ENCODE results near the gene GPR173.

DNA sequence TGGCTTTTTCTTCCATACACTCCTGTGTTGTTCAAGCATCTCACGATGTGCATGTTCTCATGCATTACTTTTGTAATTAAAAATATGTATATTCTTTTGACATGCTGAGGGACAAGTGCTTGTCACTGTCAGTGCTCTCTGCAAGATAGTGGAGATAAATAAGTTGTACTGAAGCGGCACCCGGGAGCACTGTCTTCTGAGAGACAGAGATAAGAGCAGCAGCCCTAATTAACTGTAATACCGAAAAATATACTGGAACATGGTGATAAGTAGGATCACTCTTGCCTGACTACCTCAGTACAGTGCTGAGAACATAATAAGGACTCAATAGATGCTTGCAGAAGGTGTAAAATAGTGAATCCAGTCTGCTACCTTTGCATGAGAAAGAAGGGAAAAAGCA lies 9.4 kb upstream of the GPR173 start:
- TF ChIP-seq, protein P1, sequence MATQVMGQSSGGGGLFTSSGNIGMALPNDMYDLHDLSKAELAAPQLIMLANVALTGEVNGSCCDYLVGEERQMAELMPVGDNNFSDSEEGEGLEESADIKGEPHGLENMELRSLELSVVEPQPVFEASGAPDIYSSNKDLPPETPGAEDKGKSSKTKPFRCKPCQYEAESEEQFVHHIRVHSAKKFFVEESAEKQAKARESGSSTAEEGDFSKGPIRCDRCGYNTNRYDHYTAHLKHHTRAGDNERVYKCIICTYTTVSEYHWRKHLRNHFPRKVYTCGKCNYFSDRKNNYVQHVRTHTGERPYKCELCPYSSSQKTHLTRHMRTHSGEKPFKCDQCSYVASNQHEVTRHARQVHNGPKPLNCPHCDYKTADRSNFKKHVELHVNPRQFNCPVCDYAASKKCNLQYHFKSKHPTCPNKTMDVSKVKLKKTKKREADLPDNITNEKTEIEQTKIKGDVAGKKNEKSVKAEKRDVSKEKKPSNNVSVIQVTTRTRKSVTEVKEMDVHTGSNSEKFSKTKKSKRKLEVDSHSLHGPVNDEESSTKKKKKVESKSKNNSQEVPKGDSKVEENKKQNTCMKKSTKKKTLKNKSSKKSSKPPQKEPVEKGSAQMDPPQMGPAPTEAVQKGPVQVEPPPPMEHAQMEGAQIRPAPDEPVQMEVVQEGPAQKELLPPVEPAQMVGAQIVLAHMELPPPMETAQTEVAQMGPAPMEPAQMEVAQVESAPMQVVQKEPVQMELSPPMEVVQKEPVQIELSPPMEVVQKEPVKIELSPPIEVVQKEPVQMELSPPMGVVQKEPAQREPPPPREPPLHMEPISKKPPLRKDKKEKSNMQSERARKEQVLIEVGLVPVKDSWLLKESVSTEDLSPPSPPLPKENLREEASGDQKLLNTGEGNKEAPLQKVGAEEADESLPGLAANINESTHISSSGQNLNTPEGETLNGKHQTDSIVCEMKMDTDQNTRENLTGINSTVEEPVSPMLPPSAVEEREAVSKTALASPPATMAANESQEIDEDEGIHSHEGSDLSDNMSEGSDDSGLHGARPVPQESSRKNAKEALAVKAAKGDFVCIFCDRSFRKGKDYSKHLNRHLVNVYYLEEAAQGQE (IDR thresholded peaks at IDR 0.05; ENCODE audit: low read depth), result no peak
- TF ChIP-seq YY1 (IDR thresholded peaks at IDR 0.05; ENCODE audit: low read depth), result no peak
